K562 (cell line): ENCODE data around the gene KCNK18.

Experiments
- CTCF ChIP-seq, 3 experiments: IDR thresholded peaks in 2 of 3; conservative IDR thresholded peaks in 1 of 3; 2 replicates each; pipeline ENCODE4 v1.5.1; 2011 to 2012; ENCODE audit warnings: low read length in 3 of 3, mild to moderate bottlenecking in 3 of 3, control low read depth in 2 of 3, improper control_type of control experiment in 1 of 3, inconsistent platforms in 1 of 3, low read depth in 1 of 3, mixed read lengths in 1 of 3, moderate library complexity in 1 of 3; ENCODE audit not compliant: insufficient read depth in 2 of 3
- FOS ChIP-seq: IDR thresholded peaks from 3 replicates; pipeline ENCODE4 v1.6.1; 2011; ENCODE audit not compliant: insufficient read length; ENCODE audit errors: extremely low read depth
- MXI1 ChIP-seq: IDR thresholded peaks from 2 replicates; pipeline ENCODE4 v1.6.1; 2011; ENCODE audit warnings: low read depth, mild to moderate bottlenecking, improper control_type of control experiment, low read length
- NFIC ChIP-seq: fragments of 450-650 bp; IDR thresholded peaks from 2 replicates; pipeline ENCODE4 v1.6.1; 2017; ENCODE audit warnings: mild to moderate bottlenecking, inconsistent platforms
- NR2F6 ChIP-seq: fragments of 450-650 bp; formaldehyde crosslinking; IDR thresholded peaks from 2 replicates; pipeline ENCODE4 v1.4.0; 2020; ENCODE audit warnings: mild to moderate bottlenecking
- SIN3A ChIP-seq, 2 experiments: fragments of 150-350 bp in 1 of 2; IDR thresholded peaks; 2 replicates each; pipeline ENCODE4 v1.6.1; 2011 to 2016; ENCODE audit warnings: borderline replicate concordance in 2 of 2, low read depth in 2 of 2, low read length in 2 of 2, mild to moderate bottlenecking in 2 of 2, moderate library complexity in 2 of 2; ENCODE audit not compliant: control insufficient read depth in 1 of 2
- TRIM28 ChIP-seq: fragments of 450-650 bp; IDR thresholded peaks from 2 replicates; pipeline ENCODE4 v1.6.1; 2017
- ZBTB33 ChIP-seq: sonication (generic); formaldehyde crosslinking; IDR thresholded peaks from 2 replicates; pipeline ENCODE4 v1.8.1; 2023; ENCODE audit warnings: mild to moderate bottlenecking, missing genetic modification reagents
- ZBTB8A ChIP-seq: fragments of 450-650 bp; IDR thresholded peaks from 2 replicates; pipeline ENCODE4 v1.6.1; 2018; ENCODE audit warnings: mild to moderate bottlenecking, moderate library complexity; ENCODE audit not compliant: partially characterized antibody
- ZNF512 ChIP-seq: IDR thresholded peaks from 2 replicates; pipeline ENCODE4 v1.6.1; 2016; ENCODE audit warnings: missing genetic modification characterization, missing compliant biosample characterization
- ZNF586 ChIP-seq: fragments of 450-650 bp; formaldehyde crosslinking; conservative IDR thresholded peaks from 2 replicates; pipeline ENCODE4 v1.4.0; 2020; ENCODE audit warnings: mild to moderate bottlenecking, moderate library complexity
- TF ChIP-seq, protein P1 (sequence below): fragments of 250-450 bp; sonication (Bioruptor Pico); IDR thresholded peaks from 2 replicates; pipeline ENCODE4 v1.8.0; 2021; ENCODE audit warnings: moderate library complexity, mild to moderate bottlenecking, inconsistent platforms

DNA sequence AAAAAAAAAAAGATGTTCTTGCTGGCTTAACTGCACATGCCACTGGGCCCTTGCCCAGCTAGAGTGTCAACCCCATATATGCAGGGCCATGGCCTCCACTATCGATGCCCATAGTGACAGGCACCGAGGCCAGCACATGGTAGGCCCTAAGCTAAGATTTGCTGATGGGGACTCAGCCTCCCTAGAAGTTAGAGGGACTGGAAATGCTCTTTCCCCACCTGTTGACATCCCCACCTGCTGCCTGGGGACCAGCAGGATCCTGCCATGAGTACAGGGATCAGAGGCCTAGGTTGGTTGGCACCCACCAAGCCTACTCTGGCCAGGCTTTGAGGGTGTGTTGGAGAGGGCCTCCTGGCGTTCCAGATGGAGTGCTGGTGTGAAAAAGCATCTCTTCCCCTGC is 27.6 kb downstream of the KCNK18 start:
- TF ChIP-seq ZBTB33 (CRISPR knock-in tag) (no peak), SIN3A (IDR thresholded peaks at IDR 0.05; ENCODE audit: borderline replicate concordance in 2 of 2, control insufficient read depth in 1 of 2, low read depth in 2 of 2, low read length in 2 of 2) (no peak), FOS (no peak), ZBTB8A (no peak), NFIC (no peak), NR2F6 (no peak), ZNF586 (CRISPR knock-in tag) (no peak), CTCF (IDR thresholded peaks at IDR 0.05 in 2 of 3, conservative IDR thresholded peaks at IDR 0.05 in 1 of 3; ENCODE audit: insufficient read depth in 2 of 3, low read depth in 1 of 3, low read length in 3 of 3) (no peak), ZNF512 (tag) (no peak), TRIM28 (no peak), MXI1 (no peak)
- TF ChIP-seq, protein P1, sequence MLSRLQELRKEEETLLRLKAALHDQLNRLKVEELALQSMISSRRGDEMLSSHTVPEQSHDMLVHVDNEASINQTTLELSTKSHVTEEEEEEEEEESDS (CRISPR knock-in tag): no peak
